Measurements from ENCODE around the gene YTHDF2. TPM values are rescaled to one million over a fixed set of nuclear protein-coding genes. Genes with fewer than 3 reads are reported as not detected.

Gene YTHDF2
- 59.6 and 84.7 TPM in 2 replicates for total RNA-seq (2016; rRNA removed; fragmentation: Illumina TruSeq; extraction: Trizol)
- 23.5 and 25.1 TPM in 2 replicates for total RNA-seq (2016; cell fraction: cytosol; rRNA removed; fragmentation: Illumina TruSeq; extraction: Trizol; ENCODE audit: low read depth)
- total RNA-seq (2016; cell fraction: insoluble cytoplasmic fraction; rRNA removed; fragmentation: Illumina TruSeq; extraction: Trizol): 64.6 and 75.8 TPM in 2 replicates
- 40.7 and 44.0 TPM in 2 replicates for total RNA-seq (2016; cell fraction: membrane; rRNA removed; fragmentation: Illumina TruSeq; extraction: Trizol)
- total RNA-seq (2016; cell fraction: nucleus; rRNA removed; fragmentation: Illumina TruSeq; extraction: Trizol): 40.1 and 45.5 TPM in 2 replicates
- polyA plus RNA-seq (2011; rRNA removed): 48.4 and 57.5 TPM in 2 replicates
- polyA plus RNA-seq (2011; cell fraction: cytosol; rRNA removed): 42.8 and 55.5 TPM in 2 replicates
- polyA plus RNA-seq (2011; cell fraction: nucleus; rRNA removed): 27.3 and 38.4 TPM in 2 replicates
- polyA plus RNA-seq (2012): 45.7 and 46.5 TPM in 2 replicates
- polyA plus RNA-seq (2016; cell fraction: cytosol; fragmentation: Illumina TruSeq; extraction: Trizol; ENCODE audit: low read depth): 6.9 and 7.4 TPM in 2 replicates
- polyA plus RNA-seq (2016; cell fraction: insoluble cytoplasmic fraction; fragmentation: Illumina TruSeq; extraction: Trizol; ENCODE audit: low read depth): 77.8 and 84.1 TPM in 2 replicates
- 19.2 and 20.4 TPM in 2 replicates for polyA plus RNA-seq (2016; cell fraction: membrane; fragmentation: Illumina TruSeq; extraction: Trizol; ENCODE audit: low read depth)
- polyA plus RNA-seq (2016; cell fraction: nucleus; fragmentation: Illumina TruSeq; extraction: Trizol; ENCODE audit: insufficient read depth, low read depth): 51.1 and 54.7 TPM in 2 replicates
- 118 and 193 TPM in 2 replicates for polyA minus RNA-seq (2011; rRNA and poly(A)+ RNA removed; ENCODE audit: low replicate concordance)
- polyA minus RNA-seq (2011; cell fraction: cytosol; rRNA and poly(A)+ RNA removed): 60.7 and 61.0 TPM in 2 replicates
- polyA minus RNA-seq (2011; cell fraction: nucleus; rRNA and poly(A)+ RNA removed): 38.6 and 48.5 TPM in 2 replicates
- percentile 95 among the genes with signal in this experiment for Bru-seq, nascent RNA
- percentile 93 among the genes with signal in this experiment for BruChase-seq, experiment 1, labeled RNA remaining after a 6-hour chase
- BruChase-seq, experiment 2, labeled RNA remaining after a 2-hour chase: percentile 96 among the genes with signal in this experiment
- long read RNA-seq, experiment 1, transcript YTHDF2-201 (5 exons, 2,925 nt): major isoform, 109 of 139 reads
- long read RNA-seq, experiment 1, partial matches to known transcripts: 13 of 139 reads
- long read RNA-seq, experiment 1, other reads (novel, unspliced or antisense): 15 of 139 reads
- long read RNA-seq, experiment 2, transcript YTHDF2-201 (5 exons, 2,925 nt): major isoform, 71 of 202 reads
- long read RNA-seq, experiment 2, partial matches to known transcripts: 118 of 202 reads
- long read RNA-seq, experiment 2, other reads (novel, unspliced or antisense): 7 of 202 reads

DNA sequence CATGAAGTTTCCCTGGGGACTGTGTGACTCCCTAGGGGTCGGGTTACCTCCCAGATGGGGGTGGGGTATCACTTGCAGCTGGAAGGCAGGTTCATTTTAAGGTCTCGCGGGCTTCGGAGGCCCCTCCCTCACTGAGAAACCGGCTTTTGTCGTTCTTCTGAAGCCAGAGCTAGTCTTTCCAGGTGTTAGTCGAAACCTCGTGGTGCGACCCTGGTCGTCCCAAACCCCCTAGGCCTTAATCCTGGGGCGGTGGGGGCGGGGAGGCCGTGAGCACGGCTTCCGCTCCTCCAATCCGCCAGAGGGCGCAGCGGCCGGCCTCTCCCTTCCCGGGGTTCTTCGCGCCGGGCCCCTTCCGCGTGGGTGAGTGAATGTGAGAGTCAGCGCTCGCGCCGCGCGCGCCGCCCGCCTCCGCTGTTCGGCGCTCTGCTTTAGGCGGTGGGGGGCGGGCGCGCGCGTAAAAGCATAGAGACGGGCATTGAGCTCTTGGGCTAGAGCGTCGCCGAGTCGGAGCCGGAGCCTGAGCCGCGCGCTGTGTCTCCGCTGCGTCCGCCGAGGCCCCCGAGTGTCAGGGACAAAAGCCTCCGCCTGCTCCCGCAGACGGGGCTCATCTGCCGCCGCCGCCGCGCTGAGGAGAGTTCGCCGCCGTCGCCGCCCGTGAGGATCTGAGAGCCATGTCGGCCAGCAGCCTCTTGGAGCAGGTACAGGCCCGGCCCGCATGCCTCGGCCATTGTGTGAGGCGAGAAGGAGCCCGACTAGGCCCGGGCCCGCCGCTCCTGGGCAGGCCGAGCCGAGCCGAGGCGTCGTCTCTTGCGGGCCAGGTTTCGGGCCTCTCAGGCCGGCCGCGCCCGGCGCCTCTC lies at the start of gene YTHDF2:
Gene YTHDF2 (plus strand): TSS at position 491 of the 857 bp plus-strand sequence. CDS start 181 bp downstream, at position 672.
- in situ Hi-C loops (cut with HindIII; ENCODE audit: extremely low pct_ligation_motif_present, low pct_unique_long_range_greater_than_20kb): no loop called here
- CTCF ChIA-PET (ENCODE audit: low intra/inter-chr PET ratio, low total read pairs): interaction anchor here (1.1 kb wide), 1 partner anchor 96 kb away, joined by 3 read pairs; no protein-coding TSS in a partner anchor
- no peaks in the 10 kb centered on the region; a peak in 1 of 5 replicates for H3K27me3 ChIP-seq (ENCODE audit: control insufficient read depth in 1 of 2, insufficient read depth in 2 of 2, low read length in 2 of 2)
- WGBS (ENCODE audit: low lambda C conversion rate): 3% methylated on average over 10 of the region's 92 CpGs
- H3K9ac ChIP-seq (ENCODE audit: insufficient read depth, low read depth, low read length): peak within 1 kb of the TSS; percentile 99
- H3K4me1 ChIP-seq (ENCODE audit: insufficient read depth, low read length): peaks cover 66% of the 10 kb centered on the region
- H3K9me3 ChIP-seq (ENCODE audit: low read length): no peaks in the 10 kb centered on the region
- intact Hi-C loops (cut with micrococcal nuclease; ENCODE audit: unreplicated experiment): loop anchor here (1.0 to 5.0 kb wide), 2 partner anchors 69 to 88 kb away; partner anchors contain the start of genes GMEB1 and RNU11
- peak within 1 kb of the TSS; percentile 97 for H3K27ac ChIP-seq (ENCODE audit: extremely low read length, insufficient read depth, low read length)
- ATAC-seq (peak; percentile 88), DNase-seq (ENCODE audit: low spot score) (peak; percentile 96), FAIRE-seq (peak; percentile 92)
- peak within 1 kb of the TSS; percentile 75 to 95 (median 89) for H3K4me3 ChIP-seq (replicated peaks in 1 of 3; ENCODE audit: insufficient read depth in 1 of 3, low read depth in 2 of 3, low read length in 3 of 3)
- H3K79me2 ChIP-seq (ENCODE audit: insufficient read depth, low read length): peaks cover 45% of the 10 kb centered on the region
- no TSS peak for BruUV-seq (replicated peaks)
- peak within 1 kb of the TSS; percentile 61 for H2AFZ ChIP-seq (ENCODE audit: low read length)
- H3K4me2 ChIP-seq (ENCODE audit: low read depth, low read length): peak within 1 kb of the TSS; percentile 91
- H4K20me1 ChIP-seq (ENCODE audit: insufficient read depth, low read length): peaks cover 33% of the 10 kb centered on the region
- H3K36me3 ChIP-seq (replicated peaks in 1 of 2; ENCODE audit: control insufficient read depth in 1 of 2, insufficient read depth in 2 of 2, low read length in 2 of 2): peaks cover 0 to 26% of the 10 kb centered on the region in 2 experiments; a peak in 3 of 5 replicates
- POLR2A ChIA-PET: interaction anchor here (0.6 to 5.3 kb wide), 30 partner anchors 8 to 906 kb away, joined by 3 to 89 read pairs (median 4); partner anchors contain the start of genes EPB41, GMEB1, PHACTR4 and PPP1R8
- TF ChIP-seq ZFP36L2 (CRISPR knock-in tag; IDR thresholded peaks at IDR 0.05) (no peak), ZNF672 (CRISPR knock-in tag; IDR thresholded peaks at IDR 0.05) (no peak), RFX3 (CRISPR knock-in tag; IDR thresholded peaks at IDR 0.05) (0 out of 2 replicates have a peak, but pooled peaks have one; percentile 3), ARNTL (CRISPR knock-in tag; IDR thresholded peaks at IDR 0.05) (peak; percentile 79; the same call in 1 of the 2 replicates), PAF1 (CRISPR knock-in tag; IDR thresholded peaks at IDR 0.05) (no peak), GABPA (IDR thresholded peaks at IDR 0.05; ENCODE audit: low read depth, low read length) (peak; percentile 44), GABPA (CRISPR knock-in tag; IDR thresholded peaks at IDR 0.05; ENCODE audit: low read depth) (peak; percentile 79), ETV5 (CRISPR knock-in tag; IDR thresholded peaks at IDR 0.05; ENCODE audit: borderline replicate concordance) (peak; percentile 87), ZC3H13 (CRISPR knock-in tag; IDR thresholded peaks at IDR 0.05) (peak; percentile 61; the same call in 1 of the 2 replicates), ZSCAN29 (CRISPR knock-in tag; conservative IDR thresholded peaks at IDR 0.05) (peak; percentile 63; the same call in 1 of the 2 replicates), ZNF205 (CRISPR knock-in tag; IDR thresholded peaks at IDR 0.05) (peak; percentile 93), DMAP1 (CRISPR knock-in tag; IDR thresholded peaks at IDR 0.05) (peak; percentile 88), NFYB (CRISPR knock-in tag; IDR thresholded peaks at IDR 0.05) (peak; percentile 32; the same call in 1 of the 2 replicates), ZNF605 (CRISPR knock-in tag; IDR thresholded peaks at IDR 0.05) (peak; percentile 70; the same call in 1 of the 2 replicates), ZNF256 (CRISPR knock-in tag; conservative IDR thresholded peaks at IDR 0.05) (0 out of 2 replicates have a peak, but pooled peaks have one; percentile 29)
- TF ChIP-seq, protein P1, sequence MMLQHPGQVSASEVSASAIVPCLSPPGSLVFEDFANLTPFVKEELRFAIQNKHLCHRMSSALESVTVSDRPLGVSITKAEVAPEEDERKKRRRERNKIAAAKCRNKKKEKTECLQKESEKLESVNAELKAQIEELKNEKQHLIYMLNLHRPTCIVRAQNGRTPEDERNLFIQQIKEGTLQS (CRISPR knock-in tag; IDR thresholded peaks at IDR 0.05): no peak
- TF ChIP-seq, protein P2, sequence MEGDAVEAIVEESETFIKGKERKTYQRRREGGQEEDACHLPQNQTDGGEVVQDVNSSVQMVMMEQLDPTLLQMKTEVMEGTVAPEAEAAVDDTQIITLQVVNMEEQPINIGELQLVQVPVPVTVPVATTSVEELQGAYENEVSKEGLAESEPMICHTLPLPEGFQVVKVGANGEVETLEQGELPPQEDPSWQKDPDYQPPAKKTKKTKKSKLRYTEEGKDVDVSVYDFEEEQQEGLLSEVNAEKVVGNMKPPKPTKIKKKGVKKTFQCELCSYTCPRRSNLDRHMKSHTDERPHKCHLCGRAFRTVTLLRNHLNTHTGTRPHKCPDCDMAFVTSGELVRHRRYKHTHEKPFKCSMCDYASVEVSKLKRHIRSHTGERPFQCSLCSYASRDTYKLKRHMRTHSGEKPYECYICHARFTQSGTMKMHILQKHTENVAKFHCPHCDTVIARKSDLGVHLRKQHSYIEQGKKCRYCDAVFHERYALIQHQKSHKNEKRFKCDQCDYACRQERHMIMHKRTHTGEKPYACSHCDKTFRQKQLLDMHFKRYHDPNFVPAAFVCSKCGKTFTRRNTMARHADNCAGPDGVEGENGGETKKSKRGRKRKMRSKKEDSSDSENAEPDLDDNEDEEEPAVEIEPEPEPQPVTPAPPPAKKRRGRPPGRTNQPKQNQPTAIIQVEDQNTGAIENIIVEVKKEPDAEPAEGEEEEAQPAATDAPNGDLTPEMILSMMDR (CRISPR knock-in tag; IDR thresholded peaks at IDR 0.05): peak; percentile 95

Data from HepG2 (cell line).